MM.1S (cell line): ENCODE results near the gene MAS1.

Source experiments
- EZH2 ChIP-seq: fragments of 300-600 bp; sonication (generic); optimal IDR thresholded peaks from 2 replicates; pipeline ENCODE3; 2017; ENCODE audit warnings: low read depth, mild to moderate bottlenecking, antibody characterized with exemption, low read length, mixed read lengths
- EZH2phosphoT487 ChIP-seq: fragments of 300-600 bp; sonication (generic); IDR thresholded peaks from 2 replicates; pipeline ENCODE4 v1.6.1; 2018; ENCODE audit warnings: antibody characterized with exemption, low read length
- TF ChIP-seq, protein P1 (sequence below): fragments of 300-600 bp; sonication (generic); IDR thresholded peaks from 2 replicates; pipeline ENCODE4 v1.5.1; 2016; ENCODE audit warnings: antibody characterized with exemption, low read length, mixed read lengths

DNA sequence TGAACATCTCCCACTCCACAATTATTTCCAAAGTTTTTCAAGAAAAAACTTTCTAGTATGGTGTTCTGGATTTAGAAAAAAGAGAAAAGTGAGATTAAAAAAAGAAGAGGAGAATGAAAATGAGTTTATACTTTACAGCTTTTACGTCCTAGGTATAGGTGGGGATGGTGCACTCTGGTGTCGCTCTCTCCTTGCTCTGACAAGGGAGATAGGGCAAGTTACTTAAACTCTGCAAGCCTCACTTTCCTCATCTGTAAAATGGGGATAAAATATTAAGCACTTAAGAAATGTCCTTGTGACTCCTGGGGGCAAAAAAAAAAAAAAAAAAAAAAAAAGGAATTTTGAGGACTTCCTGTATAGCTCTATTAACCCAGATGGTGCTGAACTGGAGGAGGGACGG is 4.5 kb upstream of the MAS1 start:
- TF ChIP-seq EZH2 = no peak
- TF ChIP-seq, protein P1, sequence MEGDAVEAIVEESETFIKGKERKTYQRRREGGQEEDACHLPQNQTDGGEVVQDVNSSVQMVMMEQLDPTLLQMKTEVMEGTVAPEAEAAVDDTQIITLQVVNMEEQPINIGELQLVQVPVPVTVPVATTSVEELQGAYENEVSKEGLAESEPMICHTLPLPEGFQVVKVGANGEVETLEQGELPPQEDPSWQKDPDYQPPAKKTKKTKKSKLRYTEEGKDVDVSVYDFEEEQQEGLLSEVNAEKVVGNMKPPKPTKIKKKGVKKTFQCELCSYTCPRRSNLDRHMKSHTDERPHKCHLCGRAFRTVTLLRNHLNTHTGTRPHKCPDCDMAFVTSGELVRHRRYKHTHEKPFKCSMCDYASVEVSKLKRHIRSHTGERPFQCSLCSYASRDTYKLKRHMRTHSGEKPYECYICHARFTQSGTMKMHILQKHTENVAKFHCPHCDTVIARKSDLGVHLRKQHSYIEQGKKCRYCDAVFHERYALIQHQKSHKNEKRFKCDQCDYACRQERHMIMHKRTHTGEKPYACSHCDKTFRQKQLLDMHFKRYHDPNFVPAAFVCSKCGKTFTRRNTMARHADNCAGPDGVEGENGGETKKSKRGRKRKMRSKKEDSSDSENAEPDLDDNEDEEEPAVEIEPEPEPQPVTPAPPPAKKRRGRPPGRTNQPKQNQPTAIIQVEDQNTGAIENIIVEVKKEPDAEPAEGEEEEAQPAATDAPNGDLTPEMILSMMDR = no peak
- TF ChIP-seq EZH2phosphoT487 = no peak
